Brain pericyte (primary cell): ENCODE results near the gene POLR1H.

Experiments
- DNase-seq: peaks from one replicate; pipeline ENCODE4 v3.0.0-alpha.2; 2012; ENCODE audit warnings: low read depth, low spot score

The POLR1H gene

DNA sequence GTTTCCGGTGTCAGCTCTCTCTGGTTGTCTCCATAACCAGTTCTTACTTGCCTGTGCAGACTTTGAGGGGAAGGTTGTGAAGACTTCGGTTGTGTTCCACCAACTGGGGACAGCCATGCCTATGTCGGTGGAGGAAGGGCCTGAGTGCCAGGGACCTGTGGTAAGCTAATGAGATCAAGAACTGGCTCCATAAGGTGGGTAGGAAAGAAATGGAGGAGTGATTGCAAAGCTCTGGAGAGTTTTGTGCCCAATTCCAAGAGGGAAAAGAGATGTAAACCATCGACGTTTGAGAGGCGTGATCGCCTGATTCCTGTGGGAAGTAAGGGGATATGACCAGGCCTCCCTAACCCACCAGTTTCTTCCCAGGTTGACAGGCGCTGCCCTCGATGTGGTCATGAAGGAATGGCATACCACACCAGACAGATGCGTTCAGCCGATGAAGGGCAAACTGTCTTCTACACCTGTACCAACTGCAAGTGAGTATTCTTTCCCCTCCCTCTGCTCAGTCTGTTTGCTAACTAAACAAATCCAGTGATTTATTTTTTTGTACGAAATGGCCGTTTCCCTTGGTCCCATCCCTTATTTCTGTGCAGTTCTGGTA lies 893 bp downstream of the POLR1H start:
- DNase-seq = no peak

DNA sequence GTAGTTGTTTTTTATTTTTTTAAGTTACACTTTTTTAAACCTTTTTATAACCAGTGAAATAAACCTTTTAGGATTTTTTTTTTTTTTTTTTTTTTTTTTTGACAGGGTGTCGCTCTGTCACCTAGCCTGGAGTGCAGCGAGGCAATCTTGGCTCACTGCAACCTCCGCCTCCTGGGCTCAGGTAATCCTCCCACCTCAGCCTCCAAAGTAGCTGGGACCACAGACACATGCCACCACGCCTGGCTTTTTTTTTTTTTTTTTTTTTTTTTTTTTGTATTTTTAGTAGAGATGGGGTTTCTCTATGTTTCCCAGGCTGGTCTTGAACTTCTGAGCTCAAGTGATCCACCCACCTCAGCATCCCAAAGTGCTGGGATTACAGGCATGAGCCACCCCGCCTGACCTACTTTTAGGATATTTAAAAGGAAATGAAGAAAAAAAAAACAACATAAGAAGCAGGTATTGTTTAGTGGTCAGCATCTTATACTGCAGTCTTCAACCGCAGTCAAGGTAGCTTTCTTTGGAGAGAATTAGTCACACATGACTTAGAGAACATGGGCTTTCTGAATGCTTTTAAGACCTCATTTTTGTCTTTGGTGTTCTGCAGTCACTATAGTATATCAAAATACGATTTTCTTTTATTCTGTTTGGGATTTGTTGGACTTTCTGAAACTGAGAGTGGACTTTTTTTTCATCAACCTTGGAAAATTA lies 1.6 kb downstream of the POLR1H start:
- no peak for DNase-seq

DNA sequence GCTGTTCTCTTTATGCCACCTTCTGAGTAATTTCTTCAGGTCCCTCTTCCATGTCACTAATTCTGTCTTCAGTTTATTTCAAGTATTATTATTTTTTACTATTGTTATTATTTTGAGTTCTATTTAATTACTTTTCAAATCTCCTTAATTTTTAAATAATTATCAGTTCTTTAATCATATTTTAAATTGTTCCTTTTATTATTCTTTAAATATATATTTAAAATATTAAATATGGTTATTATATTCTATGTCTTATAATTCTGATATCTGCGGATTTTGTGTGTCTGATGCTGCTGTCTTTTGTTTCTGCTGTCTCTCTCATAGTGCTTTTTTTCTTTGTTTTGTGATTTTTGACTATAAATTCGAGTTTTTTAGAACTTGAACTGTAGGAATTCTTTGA lies 2.2 kb downstream of the POLR1H start:
- DNase-seq = no peak

DNA sequence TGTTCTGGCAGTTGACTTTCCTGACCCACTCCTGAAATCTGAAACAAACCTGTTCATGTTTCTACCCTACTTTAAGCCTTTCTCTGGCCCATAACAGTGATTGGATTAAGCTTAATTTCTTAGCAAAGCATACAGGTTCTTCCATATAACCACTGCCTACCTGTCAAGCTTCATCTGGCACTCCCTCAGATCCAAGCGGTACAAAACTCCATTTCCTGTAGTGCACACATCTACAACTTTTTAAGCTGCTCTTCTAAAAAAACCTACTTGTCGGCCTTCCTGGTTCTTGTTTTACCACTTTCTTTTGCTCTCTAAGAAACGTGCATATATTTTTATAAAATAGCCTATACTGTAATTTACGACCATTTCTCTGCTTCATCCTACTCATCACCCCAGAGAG lies 5.0 kb downstream of the POLR1H start:
- DNase-seq = no peak

DNA sequence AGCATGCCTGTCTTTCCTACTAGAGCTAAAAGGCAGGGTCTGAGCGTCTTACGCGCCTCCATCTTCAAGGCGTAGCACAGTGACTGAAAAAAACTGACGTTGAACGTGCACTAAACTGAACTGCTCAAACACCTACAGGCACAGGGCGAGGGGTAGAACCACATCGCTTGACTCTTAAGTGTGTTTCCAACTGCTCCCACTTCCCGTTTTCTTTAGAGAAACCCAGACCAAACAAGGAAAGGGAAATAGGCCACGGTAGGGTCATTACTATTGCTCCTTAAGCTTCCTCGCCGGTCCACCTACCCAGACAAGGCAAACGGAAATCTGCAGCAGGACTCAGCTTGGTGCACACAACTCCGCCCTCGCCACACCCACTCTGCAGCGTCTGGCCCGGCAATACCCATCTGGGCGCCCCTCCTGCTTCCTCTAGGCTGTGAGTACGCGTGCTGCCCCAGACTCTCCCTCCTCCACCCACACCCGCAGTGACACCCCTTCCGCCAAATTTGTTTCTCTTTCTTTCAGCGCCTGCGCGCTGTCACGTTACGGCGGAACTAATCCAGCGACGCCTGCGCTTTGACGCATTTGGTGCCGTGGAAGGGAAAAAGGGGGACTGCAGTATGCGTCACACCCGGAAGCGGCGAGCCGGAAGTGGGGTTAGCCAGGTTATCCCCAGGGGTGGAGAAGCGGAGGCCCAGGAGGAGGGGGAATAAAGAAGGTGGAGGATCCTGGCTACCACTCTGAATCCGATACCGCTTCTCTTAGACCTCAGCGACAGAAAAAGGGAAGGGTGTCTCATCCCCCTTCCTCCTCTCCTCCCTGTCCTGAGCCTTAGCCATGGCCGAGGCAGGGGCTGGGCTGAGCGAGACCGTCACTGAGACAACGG lies 5.8 kb downstream of the POLR1H start, which contains the start of gene PPP1R11:
TSS of gene PPP1R11 (plus strand) at position 622 of the 883 bp plus-strand sequence. CDS start at position 835, 213 bp downstream.
- peak; percentile 98 for DNase-seq

DNA sequence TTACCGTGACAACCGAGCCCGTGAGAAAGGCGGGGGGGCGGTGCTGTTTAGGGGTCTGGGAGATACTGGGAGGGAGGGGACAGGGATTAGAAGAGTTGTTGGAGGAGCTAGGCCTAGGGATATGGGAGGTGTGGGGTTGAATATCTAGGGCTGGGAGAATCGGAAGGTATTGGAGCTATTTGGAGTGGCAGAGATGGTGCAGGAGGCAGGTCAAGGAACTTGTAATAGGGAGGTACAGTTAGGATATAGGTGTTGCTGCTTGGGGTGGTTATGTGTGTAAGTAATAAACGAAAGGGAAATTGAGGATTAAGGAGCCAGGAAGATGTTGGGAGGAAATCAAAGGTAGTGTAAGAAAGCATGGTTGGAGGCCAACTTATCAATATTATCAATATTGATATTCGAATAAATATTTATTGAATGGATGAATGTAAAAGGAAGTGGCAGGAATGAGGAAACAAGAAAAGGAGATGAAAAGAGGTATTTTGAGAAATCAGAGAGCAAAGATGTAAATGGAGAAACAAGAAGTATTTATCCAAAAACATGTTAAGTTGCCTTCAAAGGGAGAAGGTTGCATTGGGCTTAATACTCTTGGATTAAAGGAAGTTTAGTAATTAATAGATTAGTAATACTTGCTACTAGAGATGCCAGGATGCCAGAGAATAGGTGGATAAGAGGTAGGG lies 6.5 kb downstream of the POLR1H start:
- DNase-seq = no peak

DNA sequence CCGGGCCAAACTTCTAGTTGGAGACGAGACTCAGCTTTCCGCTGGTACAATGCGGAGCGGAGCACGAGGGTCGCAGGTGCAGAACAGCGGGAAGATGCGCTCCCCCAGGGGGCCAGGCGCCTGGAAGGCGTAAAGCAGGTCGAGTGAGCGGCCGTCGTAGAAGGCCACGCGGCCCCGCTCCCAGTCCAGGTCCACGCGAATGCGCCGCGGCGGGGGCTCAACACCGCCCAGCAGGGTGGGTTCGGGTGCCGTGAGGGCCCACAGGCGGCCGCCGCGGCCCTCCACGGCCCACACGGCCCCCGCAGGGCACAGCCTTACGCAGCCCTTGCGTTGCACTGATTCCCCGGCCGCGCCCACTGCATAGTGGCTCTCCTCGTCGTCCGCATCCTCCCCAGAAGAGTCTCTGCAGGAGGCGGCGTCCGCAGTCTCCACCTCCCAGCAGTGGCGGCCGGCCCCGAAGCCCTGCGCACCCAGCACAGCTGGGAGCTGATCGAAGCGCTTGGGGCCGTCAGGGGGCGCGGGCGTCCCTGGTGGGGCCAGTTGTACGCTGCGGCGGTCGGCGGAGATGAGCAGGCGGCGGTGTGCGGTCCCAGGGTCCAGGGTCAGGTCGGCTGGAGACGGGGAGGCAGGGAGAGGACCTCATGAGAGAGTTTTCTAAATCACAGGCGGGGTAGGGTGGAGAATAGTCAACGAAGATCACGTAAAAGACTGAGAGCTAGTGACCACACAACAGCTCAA lies 10.2 kb downstream of the POLR1H start:
- DNase-seq = no peak

DNA sequence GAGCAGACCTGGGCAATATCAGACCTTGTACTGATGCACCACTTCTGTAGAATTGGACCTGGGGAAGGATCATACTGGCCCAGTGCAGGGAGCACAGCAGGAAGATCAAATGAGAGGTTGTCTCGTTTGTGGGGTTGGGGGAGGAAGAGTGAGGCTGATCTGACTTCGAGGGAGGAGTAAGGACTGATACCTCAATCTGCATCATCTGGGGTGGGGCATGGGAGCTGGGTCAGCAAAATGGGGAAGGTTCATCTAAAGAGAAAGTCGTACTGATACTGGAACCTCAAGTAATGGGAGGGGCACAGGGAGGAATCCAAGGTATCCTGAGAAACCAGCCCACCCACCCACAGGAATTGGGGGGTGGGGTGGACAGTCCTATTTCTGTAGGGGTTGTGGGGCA lies 10.8 kb downstream of the POLR1H start:
- no peak for DNase-seq

DNA sequence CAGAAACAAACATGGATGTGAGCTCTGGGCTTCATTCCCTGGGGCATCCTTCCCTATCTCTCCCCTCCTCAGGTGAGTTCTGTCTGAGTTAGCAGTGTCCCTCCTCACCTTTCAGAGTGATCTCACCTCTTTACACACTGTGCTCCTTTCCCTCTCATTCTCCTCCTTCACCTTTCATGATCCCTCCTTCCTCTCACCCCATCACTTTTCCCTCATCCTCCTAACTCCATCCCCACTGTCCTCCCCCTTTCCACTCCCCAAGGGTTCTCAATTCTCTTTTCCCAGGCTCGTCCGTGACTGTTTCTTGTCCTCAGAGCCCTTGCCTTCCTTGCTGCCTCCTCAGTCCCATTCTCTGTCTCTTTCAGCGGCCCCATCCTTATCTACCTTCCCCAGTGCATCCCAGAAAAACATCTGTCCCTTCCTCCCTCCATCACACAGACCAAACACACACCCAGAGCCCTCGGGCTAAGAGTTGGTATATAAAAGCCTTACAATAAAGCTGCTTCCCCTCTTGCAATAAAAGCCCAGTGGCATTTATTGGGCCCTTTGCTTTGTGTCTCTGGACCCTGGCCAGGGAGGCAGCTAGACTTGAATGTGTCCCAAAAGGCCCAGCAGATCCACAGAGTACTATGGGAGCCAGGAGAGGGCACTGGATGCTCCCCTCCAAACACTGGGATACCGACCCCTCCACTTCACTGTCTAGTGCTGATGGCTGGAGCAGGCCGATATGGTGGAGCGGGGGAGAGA lies 12.6 kb downstream of the POLR1H start:
- no peak for DNase-seq

DNA sequence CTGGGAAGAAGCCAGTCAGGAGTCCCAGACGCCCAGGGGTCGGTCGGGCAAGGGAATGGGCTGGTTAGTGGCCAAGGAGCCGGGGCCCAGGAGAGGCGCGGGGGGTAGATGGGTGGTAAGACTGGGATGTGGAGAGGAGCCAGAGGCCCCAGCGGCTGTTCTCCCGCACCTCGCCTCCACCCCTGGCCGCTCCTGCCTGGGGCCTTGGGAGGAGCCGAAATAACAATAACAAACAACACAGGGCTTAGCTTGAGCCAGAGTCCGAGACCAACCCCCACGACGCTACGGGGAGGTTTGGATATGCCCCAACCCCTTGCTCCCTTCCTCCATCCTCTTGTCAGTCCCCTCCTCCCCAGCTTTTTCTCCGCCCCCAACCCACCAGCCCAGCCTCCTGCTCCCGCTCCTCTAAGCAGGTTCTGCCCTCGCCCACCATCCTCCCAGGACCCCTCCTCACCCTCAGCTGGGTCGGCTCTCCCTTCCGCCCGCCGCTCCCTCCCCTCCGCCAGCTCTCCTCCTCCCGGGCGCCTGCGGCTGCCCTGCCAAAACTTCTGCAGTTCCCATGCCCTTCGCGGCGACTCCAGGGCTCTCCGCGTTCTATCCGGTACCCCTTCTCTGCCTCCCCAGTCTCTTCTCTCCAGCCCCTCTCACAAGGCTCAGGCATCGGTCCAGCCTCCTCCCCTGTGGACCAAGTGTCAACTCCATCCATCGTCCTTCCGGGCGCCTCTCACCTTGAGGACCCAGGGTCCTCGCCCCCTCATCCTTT lies 13.4 kb downstream of the POLR1H start:
- DNase-seq = no peak

DNA sequence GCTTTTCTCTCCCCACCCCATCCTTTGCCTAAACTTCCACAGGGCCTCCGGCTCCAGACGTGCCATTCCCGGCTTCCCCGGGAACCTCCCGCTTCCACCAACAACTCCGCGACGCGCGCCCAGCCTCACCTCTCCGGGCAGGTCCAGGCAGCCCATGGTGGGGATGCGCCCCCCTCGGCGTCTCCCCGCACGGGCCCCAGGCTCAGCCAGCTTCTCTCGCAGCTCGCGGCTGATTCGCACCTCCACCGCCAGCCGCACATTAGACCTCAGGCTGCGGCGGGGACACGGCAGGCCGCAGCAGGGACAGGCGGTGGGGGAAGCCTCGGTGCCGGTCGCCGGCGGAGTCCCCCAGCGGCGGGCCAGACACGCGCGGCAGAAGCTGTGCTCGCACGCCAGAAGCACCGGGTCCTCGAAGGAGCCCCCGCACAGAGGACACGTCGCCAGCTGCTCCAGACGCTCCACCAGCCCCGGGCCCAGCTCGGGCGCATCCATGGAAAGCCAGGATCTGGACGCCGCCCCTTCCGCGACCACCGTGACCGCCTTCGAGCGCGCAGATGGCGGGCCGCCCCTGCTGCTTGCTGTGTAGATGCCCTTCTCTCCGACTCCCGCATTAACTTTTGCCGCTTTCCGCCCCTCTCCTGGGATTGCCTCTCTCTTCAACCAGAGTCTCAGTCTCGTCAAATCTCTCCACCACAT lies 14.2 kb downstream of the POLR1H start, which contains the start of gene RNF39:
TSS of gene RNF39 (minus strand) at position 676 of the 696 bp plus-strand sequence. CDS start at position 492, 184 bp downstream.
- DNase-seq = no peak

DNA sequence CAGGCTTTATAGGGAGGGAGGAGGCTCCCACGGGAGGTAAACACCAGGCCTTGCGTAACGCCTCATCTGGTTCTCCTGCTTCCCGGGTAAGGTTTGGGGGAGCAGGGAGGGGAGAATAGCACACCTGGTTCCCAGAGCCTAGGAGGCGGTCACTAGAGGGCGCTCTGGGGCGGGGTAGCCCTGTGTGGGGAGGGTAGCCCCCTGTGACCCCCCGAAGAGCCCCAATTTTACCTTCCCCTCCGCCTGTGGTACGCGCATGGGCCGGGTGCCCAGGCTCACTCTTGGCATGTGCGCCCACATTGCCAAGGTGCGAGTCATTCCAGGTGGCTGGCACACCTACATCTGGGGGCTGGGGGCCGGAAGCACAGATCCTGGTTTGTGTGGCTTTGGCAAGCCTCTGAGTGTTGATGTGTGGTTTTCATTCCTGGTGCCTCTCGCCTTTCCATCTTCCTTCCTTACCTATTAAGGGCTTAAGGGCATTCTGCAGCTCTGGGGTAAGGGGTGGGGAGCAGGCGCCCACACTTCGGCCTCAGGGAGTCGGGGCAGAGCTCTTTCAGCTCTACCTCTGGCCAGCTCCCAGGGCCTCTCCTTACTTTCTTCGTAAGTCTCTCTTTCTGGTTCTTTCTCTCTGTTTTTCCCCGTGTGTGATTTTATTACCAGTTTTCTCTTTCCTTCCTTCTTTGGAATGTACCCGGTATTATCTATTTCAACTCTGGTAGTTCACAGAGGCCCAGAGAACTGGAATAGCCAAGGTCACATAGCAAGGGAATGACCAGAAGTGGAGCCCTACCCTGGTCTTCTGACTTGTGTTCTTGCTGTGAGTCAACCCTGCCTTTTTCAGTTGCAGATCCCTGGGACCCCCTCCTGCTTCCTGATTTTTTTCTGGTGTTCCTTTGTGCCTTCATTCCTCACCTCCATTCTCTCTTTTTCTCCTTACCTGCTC lies 15.0 kb downstream of the POLR1H start:
- DNase-seq = no peak

DNA sequence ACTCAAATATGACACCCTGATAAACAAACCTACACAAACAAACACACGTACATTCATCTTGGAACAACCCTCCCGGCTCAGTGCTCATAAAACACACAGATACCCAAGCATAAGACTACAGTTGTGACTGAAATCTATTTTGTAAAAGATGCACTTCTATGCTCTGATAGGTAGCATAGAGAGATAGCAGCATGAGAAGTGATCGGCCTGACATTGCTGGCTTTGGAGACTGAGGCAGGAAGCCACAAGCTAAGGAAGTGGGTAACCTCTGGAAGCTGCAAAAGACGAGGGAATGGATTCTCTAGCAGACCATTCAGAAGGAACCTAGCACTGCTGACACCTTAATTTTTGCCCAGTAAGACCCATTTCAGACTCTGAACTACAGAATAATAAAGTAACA lies 16.2 kb downstream of the POLR1H start:
- no peak for DNase-seq

DNA sequence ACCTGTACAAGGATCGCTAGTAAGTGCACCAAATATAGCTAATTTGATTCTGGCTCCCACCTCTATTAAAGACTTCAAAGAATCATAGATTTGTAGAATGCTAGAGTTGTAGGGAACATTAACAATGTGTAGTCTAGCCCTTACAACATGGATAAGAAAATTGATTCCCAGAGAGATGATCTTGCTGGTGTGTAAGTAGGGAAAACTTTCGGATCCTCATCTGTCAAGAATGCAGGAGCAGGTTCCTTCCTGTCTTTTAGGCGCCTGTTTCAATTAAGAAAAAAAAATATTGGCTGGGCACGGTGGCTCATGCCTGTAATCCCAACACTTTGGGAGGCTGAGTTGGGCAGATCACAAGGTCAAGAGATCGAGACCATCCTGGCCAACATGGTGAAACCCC lies 26.8 kb downstream of the POLR1H start:
- no peak for DNase-seq

DNA sequence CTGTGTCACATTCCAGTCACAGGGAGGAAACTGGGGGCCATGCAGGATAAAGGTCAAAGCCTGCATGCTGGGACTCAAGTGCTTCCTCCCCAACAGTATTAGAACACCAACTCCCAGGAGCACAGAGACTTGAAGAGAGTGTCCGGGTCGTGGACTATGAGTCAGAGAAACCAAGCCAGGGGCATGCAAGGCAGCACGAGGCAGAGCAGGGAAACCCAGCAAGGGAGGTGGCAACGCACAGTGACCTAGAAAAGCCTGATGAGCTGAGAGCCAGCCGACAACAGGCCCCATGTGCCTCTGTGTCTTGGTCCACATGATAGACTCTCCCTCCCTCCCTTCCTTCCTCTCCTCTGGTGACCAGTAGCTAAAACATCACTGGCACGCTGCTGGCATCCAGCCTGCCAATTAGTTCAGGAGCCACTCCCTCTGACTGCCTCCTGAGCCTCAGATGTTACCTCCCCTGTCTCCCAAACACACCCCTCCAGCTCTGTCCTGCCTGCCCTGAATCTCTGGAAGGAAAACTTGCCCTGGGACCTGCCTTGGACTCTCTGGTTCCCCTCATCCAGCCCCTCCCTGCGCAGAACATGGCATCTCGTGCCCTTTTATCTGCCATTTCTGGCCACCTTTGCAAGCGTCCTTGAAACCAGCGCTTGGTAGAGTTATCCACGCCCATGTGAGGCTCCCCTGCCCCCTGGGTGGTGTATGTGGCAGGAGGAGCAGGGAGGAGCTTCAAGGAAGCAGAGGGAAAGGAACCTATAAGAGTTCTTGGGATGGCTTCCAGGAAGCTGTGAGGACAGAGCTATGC lies 30.7 kb downstream of the POLR1H start:
- no peak for DNase-seq

DNA sequence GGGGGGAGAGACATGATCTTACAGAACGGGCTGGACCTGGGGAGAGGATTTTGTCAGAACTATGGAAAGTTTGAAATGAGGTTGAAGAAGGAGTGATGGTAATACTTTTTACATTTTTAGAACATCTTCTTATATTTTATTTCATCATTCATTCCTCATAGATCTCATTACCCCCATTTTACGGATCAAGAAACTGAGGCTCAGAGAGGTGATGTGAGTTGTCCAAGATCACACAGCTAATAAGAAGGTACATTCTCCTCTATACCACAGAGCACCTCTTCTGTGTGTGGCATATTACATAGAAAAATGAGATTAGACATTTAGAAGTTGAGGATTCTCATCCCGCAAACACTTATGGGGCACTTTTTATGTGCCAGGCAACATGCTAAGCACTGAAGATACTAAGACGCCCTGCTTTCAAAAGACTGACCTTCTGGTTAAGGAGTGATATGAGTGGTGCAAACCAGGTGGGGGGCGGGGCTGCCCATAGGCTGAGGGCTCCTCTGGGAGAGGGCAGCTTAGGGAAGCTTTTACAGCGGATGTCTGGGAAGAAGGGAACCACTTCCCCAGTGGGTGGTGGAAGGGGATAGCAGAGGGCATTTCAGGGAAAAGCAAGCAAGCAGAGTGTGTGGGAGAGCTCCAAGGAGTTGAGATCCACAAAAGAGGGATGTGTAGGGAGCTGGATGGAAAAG lies 31.9 kb downstream of the POLR1H start:
- DNase-seq = no peak
